ENCODE measurements around the gene DDX1.

DDX1 gene

DNA sequence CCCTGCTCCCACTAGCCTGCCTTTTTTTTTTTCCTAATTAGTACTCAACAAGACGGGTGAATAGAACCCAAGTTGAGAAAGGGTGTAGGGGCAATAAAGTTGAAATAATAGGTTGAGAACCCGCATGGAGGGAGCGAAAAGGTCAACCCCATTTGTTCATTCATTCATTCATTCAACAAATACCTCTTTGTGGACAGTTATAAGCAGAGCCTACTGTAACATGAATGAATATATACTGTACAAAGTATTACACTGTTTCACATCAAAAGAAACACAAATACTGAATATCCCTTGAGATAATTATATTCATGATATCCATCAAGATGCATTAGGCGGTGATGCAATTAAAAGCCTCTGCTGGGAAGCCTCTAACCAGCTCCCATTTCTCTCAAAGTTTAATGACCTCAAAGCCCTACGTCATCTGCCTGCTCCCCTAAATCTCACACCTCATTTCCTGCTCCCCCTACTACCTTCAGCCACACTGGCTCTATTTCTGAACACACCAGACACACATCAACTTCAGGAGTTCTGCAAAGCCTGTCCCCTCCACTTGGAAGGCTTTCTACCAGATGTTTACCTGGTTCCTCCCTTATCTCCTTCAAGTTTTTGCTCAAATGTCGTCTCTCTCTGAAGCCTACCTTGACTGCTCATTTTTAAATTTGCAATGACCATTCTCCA, 29.2 kb upstream of the DDX1 start:
- DNase-seq, result no peak

DNA sequence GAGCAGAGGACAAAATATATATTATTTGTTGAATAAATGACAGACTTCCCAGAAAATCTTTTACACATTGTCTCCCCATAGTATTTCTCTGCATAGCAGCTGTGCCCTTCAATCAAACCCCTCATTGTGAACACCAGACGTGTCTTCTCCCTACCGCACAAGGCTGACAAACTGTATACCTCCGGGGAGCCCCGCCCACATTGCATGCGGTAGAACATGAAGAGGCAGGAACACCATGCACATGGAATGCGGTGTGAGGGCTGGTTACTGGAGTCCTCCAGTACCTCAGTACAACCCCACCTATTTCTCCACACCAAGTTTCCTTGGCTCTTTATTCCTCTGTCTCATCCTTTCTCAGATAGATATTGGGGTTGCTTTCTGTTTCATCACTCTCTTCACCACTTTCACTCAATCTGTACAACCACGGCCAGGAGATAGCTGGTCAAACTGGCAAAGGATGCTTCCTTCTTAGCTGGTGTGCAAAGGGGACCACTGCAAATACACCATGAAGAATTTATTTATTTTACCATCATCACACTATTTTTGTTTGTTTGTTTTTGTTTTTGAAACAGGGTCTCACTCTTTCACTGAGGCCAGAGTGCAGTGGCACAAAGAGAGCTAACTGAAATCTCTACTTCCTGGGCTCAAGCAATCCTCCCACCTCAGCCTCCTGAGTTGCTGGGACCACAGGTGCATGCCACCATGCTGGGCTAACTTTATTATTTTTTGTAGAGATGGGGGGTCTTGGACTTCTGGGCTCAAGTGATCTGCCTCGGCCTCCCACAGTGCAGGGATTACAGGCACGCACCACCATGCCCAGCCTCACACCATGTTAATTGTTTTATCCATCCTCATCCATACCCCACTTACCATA, 28.2 kb upstream of the DDX1 start:
- DNase-seq, result no peak

- DNase-seq, result no peak
Observed at GRCh38 chr2:15565392-15565791, 26.3 kb upstream of the DDX1 start.

DNA sequence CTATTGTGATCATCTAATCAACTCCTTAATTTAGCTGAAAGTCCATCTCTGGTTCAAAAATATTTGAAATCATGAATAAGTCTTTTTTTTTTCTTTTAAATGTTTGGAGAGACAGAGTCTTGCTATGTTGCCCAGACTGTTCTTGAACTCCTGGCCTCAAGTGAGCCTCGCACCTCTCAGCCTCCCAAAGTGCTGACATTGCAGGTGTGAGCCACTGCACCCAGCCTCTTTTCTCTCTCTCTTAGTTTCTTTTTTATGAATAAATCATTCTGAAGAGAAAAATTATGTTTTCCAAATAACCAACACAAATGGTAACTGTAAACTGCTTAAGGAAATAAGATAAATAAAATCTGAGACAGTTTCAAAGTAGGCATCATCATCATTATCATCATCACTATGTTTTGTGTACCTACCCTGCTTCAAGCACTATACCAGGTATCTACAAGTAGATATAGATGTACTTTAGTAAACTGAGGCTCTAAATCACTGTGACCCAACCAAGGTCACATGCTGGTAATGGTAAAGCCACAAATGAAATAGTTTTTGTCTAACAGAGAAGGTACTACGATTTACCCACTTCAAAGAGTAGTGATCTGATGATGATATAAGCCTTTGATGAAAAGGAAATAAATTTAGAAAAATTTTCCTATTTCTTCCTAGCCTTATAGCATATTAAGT, 25.5 kb upstream of the DDX1 start:
- DNase-seq, result no peak

GRCh38 chr2:15566912-15567311, 24.8 kb upstream of the DDX1 start:
- no peak for DNase-seq

GRCh38 chr2:15568874-15569273, 22.8 kb upstream of the DDX1 start:
- no peak for DNase-seq

DNA sequence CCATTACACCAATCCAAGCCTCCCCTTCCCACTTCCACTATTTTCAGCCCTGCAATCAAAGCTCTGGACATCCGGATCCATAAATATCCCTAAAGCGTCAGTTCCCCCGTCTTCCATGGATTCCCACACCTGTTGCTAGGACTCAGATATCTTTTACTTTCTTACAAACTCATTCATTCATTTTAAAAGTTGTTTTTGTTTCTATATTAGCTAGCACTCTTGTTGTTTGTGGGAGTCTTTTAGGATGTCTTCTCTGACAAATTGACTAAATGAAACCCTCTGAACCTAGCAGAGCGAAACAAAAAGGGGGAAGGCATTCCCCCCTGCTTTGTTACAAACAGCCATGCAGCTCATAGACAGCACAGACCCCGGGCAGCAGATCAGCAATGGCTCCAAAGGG, 21.6 kb upstream of the DDX1 start:
- no peak for DNase-seq

DNA sequence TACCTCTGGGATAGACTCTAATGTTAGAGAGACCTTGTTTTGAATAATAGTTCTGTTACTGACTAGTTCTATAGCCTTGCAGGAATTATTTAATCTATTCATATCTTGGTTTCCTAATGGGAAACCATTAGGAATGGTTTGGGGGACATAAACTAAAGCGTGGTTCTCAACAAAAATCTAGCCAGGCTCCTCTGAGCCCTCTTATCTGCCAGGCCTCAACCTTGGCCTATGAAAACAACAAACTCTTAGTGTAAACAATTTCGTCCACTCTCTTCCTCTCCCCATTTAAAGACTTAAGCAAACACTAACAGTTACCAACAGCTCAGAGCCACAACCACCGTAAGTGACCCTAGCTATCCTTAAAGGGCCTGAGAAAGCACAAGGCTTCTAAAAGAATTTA, 19.9 kb upstream of the DDX1 start:
- DNase-seq, result no peak

GRCh38 chr2:15577071-15577735, 14.5 kb upstream of the DDX1 start:
- DNase-seq, result peak; percentile 73 to 87 (median 84)

GRCh38 chr2:15579641-15580040, 12.0 kb upstream of the DDX1 start:
- no peak for DNase-seq

GRCh38 chr2:15580451-15580850, 11.2 kb upstream of the DDX1 start:
- no peak for DNase-seq

DNA sequence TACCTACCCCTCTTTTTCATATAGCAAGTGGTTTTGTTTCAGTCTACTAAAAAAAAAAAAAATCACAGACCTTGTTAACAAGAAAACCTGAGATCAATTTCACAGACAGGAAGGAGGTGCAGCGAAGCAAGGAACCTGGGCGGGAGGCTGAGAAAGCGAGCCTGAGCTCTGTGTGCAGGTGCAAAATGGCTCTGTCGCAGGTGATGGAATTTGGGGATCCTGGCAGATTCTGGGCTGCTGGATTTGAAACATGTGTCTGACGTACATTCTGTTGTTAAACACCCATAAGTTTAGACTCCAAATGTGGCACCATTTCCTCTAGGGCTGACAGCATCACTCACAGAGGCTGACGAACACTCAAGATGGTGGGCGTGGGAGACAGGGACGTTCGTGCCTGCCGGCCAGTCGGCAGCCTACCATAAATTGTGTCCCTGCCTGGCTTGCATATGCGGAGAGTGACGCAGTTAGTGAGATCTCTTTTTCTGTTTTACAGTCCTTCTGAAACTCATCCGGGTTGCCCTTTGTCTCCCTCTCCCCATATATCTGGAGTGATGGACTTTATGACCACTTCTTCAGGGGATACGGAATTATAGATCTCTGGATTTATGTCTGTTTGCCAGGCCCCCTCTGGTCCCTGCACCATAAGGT, 8.8 kb upstream of the DDX1 start:
- DNase-seq, result no peak

DNA sequence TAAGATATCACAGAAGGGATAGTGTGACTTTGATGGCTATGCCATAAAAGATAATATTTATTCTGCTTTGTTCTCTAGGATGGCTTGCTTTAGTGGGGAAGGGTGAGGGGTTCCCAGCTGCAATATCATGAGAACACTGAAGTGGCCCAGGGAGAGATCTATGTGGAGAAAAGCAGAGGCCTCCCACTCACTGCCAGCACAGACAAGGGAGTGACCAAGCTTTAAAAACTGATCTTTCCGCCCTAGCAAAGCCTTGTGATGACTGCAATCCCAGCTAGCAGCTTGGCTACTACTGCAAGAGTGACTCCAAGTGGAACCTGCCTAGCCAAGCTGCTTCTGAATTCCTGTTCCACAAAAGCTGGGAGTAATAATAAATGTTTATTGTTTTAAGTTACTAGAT, 7.8 kb upstream of the DDX1 start:
- DNase-seq, result no peak

DNA sequence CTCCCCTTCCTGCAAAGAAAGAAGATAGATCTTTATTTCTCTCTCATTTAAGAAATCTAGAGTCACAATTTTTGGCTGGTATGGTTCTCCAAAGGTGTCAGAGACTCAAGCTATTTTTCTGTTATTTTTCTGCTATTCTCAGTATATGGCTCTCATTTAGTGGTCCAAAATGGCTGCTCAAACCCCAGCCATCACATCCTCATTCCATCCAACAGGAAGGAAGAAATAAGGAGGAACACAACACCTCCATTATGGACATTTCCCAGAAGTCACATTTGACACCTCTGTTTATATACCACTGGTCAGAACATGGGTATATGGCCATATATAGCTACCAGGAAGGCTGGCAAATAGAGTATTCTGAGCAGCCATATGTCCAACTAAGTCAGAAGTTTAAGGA, 7.4 kb upstream of the DDX1 start:
- no peak for DNase-seq

DNA sequence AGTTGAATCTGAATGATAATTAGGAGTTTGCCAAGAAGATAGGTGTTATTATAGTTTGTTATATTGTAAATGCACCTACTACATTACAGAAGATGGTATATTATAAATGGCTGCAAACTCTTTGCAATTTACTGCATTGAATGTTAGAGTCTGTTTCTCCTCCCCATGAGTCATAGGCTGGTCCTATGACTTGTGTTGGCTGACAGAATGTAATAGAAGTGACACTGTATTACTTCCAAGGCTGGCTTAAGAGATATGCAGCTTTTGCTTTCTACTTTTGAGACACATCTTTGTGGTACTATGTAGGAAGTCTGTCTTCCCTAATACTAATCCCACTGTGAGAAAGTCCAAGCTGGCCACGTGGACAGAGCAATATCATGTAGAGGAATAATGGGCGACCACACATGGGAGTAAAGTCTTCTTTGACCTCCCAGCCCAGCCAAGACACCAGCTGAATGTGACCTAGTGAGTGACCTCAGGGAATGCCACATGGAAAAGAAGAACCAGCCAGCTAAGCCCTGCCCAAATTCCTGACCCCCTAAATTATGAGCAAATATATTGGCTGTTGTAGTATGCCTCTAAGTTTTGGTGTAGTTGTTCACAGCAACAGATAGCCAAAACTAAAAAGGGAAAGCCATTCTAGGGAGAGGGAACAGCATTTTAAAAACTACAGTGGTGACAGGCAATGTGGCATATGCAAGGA, 6.8 kb upstream of the DDX1 start:
- no peak for DNase-seq

GRCh38 chr2:15588329-15588919, 3.2 kb upstream of the DDX1 start:
- DNase-seq, result no peak

DNA sequence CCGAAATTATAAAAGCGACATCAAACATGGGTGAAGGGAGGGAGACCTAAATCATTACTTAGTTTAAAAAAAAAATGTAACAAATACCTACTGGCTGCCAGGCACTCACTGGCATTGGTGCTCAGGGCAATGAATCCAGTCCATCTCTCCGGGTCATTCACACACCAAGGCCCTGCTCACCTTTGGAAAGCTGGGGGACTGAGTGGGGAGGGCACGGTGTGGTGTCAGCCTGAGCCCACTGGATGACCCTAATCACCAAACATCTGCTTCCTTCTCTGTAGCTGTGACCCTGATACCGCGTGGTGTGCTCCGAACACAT, 336 bp upstream of the DDX1 start:
- DNase-seq, result no peak

DNA sequence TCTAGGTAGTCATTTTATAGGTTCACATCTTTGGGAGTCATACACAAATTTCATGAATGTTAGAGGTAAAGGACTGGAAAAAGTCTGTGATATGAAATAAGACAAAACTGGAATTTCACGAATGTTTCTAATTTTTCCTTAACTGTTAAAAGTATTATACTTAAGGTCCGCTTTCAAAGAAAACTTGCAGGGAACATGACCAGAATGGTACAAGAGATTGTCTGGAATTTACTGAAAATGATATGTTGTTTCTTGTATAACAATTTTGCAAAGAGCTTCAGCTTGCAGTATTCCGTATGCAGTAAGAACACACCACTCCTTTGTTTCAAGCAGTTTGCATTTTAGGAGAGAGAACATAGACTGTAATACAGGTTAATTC, 1.6 kb downstream of the DDX1 start:
- DNase-seq, result no peak

- DNase-seq, result no peak
Observed at GRCh38 chr2:15594291-15595256, 2.9 kb downstream of the DDX1 start.

- DNase-seq, result no peak
Observed at GRCh38 chr2:15595342-15595905, 3.8 kb downstream of the DDX1 start.
